NCI-H1048 (cell line): Measurements from ENCODE around the gene PTPRT.

Experiments used
- DNase-seq: peaks from one replicate; lab custom pipeline; 2025; lab: John Stamatoyannopoulos, UW

Gene PTPRT

DNA sequence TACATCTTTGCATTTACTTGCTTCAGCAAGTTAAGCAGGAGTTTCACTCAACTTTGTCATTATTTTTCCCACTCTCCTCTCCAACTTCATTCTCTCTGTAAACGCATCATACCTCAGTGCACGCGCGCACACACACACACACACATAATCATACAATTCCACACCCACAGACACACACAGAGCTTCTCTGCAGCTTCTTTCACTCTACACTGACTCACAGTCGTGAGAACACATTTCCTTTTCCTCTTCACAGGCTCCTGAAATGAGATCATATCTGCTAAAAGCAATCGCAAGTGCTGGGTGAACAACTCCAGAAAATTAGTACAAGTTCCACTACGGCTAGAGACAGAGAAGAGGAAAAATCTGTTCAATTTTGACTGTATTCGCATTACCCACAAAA is 215.4 kb downstream of the PTPRT start:
- DNase-seq: no peak

DNA sequence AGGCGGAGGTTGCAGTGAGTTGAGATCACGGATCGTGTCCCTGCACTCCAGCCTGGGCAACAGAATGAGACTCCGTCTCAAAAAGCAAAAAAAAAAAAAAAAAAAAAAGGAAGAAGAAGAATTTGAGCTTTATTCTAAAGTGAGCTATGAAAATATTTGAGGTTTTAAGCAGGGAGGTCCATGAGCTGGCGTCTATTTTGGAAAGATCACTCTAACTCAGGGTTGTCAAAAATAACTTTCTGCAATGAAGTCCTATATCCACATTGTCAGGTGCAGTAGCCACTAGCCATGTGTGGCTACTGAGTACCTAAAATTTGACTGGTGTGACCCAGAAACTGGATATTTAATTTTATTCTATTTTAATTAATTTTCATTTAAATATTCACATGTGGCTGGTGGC is 217.1 kb downstream of the PTPRT start:
- DNase-seq: no peak

DNA sequence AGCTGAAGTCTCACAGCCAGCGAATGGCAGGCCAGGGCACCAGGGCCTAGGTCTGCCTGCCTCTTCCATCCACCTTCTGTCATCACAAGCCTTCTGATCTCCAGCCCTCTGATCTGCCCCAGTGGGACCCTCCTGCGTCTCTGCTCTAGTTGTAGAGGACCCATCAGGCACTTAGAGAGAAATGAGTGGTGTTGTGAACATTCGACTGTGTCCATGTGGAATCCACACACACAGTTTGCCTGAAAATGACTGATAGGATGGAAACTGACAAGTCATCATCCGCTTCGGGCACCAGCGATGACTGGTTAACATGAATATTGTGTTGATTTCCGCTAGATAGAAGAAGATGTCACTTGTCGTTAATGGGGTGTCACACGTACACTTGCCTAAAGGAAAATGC is 221.0 kb downstream of the PTPRT start:
- no peak for DNase-seq

GRCh38 chr20:42963796-42964195 is 225.9 kb downstream of the PTPRT start:
- no peak for DNase-seq

DNA sequence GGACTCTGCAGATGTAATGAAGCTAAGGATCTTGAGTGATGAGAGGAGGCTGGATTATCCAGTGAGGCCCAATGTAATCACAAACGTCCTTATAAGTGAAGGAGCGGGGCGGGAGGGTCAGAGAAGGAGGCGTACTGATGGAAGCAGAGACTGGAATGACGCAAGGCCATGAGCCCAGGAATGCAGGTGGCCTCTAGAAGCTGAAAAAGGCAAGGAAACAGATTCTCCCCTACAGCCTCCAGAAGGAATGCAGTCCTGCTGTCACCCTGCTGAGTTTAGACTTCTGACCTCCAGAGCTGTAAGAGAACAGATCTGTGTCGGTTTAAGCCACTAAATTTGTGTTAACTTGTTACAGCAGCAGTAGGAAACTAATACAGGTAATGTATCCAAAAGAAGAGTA is 227.9 kb downstream of the PTPRT start:
- DNase-seq: no peak

- DNase-seq: no peak
Measured at GRCh38 chr20:42959996-42960395, 229.7 kb downstream of the PTPRT start.

GRCh38 chr20:42958367-42959069 is 231.2 kb downstream of the PTPRT start:
- no peak for DNase-seq

DNA sequence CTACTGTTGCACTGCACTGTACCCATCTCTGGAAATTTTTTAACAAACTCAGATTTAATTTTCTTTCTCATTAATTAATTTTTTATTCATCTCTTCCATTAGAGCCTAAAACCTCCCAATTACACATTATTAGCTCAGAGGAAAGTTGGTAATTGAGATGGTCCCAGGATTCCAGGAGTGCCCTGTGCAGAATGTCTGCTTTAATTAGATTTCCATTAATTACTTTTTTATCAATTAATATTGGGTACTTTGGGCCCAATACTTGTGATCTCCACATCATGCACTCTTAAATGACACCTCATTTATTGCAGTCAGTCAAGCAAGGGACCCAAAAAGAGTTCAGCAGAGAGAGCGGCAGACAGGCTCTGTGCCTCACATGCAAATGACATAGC is 232.0 kb downstream of the PTPRT start:
- no peak for DNase-seq

DNA sequence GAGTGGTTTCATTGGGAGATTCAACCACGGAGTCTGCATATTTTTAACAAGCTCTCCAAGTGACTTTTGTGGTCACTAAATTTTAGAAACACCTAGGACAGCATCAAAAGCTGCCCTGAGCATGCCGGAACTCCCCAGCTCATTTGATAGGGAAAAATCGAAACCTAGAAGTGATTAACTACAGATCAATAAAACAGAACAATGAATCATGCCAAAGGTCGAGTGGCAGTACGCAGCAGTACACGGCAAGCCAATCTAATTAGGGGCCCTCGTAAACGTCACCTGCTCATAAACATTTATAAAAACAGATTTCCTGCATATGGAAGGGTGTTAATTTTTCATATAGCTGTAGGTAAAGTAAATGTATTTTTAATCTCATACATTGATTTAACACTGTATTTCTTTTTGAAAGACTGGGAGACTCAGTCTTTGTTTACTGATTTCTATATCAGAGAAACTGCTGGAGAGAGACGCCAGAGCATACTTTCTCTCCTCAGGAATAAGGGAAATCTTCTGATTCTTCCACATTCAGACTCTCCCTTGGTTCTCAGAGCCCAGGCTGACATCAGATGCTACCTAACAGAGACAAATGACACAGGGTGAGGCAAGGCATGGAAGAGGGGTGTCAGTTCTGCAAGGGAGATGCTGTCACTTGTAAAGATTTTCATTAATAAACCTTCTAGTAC is 232.5 kb downstream of the PTPRT start:
- no peak for DNase-seq

DNA sequence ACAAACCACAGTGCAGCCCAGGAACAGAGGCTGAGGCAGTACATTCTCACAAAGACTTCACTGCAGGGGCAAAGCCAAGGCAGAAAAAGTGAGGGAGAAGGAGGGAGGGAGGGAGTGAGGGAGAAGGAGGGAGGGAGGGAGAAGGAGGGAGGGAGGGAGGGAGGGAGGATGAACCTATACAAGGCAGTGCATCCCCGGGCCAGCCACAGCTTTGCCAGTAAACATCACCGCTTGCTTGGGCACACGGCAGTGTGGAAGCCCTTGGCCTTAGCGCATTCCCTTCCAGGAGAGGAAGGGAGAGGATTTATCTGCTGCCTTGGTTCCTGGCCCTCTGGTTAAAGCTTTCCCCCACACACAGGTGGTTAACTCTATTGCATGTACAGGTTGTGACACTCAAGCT is 234.0 kb downstream of the PTPRT start:
- no peak for DNase-seq

DNA sequence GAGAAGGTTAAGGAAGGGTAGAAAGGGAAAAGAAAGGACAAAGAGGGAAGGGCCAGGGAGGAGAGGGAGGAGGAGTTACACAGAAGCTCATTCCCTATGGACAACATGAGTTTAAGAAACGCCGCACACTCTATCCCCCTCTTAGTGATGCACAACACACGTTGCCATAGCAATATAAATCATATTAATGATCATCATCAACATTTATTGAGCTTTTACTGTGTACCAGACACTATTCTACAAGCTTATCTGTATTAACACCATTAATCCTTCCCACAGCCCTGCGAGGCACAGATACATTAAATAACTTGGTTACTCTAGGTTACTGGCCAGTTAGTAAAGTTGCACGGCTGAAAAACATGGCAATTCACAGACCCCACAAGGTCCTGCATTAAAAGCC is 234.8 kb downstream of the PTPRT start:
- DNase-seq: no peak

- no peak for DNase-seq
Measured at GRCh38 chr20:42949950-42950349, 239.8 kb downstream of the PTPRT start.

DNA sequence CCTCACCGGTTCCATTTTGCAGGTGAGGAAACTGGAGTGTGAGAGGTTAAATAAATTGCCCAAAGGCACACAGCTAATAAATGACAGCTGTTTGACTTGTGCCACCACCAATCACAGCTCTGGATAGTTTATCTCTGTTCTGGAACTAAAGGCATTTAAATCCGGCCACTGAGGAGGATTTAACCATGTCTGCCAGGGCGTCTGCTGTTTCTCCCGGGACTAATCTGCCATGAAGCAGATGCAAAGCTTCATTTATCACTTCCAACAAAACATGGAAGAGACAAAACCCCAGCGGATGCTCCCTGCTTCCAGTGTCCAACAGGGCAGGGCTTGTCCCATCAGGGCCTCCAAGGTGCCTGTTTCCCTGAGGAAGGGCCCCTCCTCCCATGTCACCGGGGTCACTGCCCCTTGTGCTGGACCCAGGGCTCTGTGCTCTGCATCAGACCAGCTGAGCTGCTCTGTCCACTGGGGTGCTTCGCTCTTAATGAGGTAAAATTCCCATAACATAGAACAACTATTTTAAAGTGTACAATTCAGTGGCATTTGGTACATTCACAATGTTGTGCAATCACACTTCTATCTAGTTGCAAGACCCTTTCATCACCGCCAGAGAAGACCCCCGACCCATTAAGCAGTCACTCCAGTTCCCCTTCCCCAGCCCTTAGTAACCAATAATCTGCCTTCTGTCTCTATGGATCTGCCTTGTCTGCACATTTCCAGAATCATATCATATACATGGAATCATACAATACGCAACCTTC is 244.3 kb downstream of the PTPRT start:
- no peak for DNase-seq

DNA sequence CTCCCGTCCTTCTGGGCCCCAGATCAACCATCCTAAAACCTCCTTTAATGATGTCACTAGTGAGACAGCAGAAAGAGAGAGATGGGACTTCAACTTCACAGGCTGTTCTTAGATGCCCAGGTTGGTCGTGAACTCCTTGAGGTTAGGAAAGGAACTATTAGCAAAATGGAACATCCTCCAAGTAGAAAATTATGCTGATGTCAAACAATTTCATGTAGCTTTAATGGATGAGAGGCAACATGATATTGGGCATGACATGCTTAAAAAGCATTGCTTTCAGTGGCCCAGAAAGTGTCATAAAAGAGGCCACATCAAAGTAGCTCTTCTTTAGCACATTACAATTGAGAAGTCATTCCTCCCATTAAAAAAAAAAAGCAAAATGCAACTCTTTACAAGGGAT is 248.1 kb downstream of the PTPRT start:
- DNase-seq: no peak

DNA sequence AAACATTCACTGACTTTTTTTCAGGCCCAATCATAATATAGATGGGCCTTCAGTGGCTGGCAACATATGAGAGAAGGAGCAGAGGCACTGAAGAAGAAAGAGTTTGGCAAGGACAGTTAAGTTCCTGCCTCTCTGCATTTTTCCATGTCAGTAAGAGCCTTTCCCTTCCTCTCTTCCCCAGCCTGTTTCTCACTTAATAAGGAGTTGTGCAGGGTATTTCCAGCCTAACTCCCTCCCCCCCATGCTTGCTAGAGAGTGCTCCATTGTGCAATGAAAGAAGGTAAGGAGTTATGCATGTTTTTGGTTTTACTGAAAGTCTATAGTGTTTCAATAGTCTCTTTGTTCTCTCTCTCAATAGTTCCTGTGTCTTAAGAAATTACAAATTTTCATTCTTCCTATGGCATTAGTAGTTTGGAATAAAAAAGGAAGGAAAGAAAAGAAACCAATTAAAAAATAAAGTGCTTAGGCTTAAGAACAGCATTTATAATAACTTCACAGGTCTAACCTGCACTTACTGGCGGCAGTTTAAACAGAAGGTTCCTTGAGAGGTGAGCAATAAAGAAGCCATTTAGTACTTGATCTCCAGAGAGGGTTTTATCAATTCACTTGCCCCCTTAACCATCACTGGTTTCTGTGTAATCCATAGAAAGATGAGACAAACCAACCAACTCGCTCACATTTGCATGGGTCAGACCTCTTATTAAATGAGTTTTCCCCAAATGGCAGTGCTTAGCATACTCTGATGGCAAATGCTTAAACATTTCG is 251.1 kb downstream of the PTPRT start:
- no peak for DNase-seq

- no peak for DNase-seq
Measured at GRCh38 chr20:42936482-42936881, 253.2 kb downstream of the PTPRT start.

DNA sequence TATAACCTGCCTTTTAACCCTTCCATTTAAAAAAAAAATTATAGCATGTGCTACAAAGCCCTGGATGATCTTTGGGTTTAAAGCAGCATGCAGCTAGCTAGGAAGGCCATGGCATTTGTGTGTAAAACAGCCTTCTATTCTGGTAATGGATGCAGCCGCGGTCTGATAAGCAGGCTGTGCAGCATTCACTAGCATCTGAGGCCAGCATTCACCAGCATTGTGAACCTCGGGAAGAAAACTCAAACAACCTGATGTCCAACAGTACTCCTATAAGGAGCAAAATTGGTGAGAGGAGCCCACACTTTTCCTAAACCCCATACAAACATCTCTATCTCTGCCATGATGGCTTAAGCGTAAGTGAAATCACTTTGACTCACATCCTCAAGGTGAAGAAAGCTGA is 265.5 kb downstream of the PTPRT start:
- no peak for DNase-seq

DNA sequence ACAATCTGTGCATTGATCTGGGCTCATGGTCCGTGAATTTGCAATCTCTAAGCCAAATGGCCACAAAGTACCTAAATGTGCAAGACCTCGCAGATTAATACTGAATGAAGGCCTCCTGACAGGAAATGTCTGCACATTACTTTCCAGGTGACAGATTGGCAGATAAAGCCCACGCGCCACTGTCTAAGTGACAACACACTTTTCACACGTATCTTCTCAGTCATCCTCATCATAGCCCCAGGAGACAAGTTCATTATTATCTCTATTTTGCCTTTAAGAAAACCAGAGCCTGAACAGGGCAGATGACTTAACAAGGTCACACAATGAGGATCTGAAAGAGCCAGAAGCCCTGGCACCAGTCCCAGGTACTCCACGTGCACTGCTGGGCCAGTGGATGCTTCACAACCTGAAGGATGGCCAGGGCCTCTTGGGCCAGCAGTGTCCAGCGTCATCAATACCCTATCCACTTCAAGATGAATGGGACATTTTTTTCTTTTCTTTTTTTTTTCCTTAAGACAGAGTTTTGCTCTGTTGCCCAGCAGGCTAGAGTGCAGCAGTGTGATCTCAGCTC is 266.3 kb downstream of the PTPRT start:
- no peak for DNase-seq

DNA sequence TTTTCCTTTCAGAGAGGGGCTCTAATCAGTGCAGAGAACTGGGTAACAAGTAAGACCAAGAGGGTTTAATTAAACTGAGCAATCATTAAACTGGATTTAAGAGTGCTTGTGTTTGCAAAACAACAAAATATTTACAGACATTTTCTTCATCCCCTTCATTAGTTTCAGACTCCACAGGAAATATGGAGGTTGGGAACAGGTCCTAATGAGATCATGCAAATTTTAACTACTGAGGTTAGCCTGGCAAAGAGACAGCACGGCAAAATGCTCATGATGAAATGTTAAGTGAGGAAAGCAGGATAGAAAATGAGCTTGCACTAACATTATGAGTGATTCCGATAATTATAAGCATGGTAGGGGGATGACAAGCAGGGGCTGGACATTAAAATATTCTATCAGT is 268.9 kb downstream of the PTPRT start:
- DNase-seq: no peak

GRCh38 chr20:42919316-42919715 is 270.4 kb downstream of the PTPRT start:
- no peak for DNase-seq

- DNase-seq: no peak
Measured at GRCh38 chr20:42915081-42915480, 274.6 kb downstream of the PTPRT start.

DNA sequence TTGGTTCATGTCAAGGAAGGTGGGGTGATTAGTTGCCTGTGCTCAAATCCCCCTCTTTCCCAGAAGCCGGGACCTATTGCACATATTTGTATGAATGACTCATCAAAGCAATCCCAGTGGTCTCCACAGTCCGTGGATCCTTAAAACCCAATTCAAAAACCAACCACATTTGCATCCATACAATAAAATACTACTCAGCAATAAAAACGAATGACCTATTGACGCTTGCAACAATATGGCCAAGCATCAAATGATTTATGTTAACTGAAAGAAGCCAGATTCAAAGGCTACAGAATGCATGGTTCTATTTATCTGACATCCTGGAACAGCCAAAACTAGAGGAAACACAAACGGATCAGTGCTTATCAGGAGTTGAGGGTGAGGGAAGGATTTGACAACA is 275.4 kb downstream of the PTPRT start:
- no peak for DNase-seq
